Suppressor macrophage (primary cell): ENCODE measurements around the gene C2orf66.

ENCODE experiments used
- DNase-seq, 4 experiments: peaks; one replicate each; pipeline ENCODE4 v3.0.0-alpha.2; 2020 to 2022

Gene C2orf66

GRCh38 chr2:196759378-196759706, 49.8 kb downstream of the C2orf66 start:
- DNase-seq, result no peak

GRCh38 chr2:196758474-196759377, 50.4 kb downstream of the C2orf66 start:
- peak in 2 of 4 experiments; percentile 10 to 19 for DNase-seq
